D341Med (cell line): ENCODE results near the gene DOK6.
A peak's percentile ranks its signal among the peaks of the same experiment; 100 is the strongest.

Experiments
- DNase-seq: peaks from one replicate; pipeline ENCODE4 v3.0.0; 2012; ENCODE audit warnings: low spot score

DOK6 gene

GRCh38 chr18:69752737-69753380 is 352.2 kb downstream of the DOK6 start:
- DNase-seq, result no peak

- no peak for DNase-seq
Observed at GRCh38 chr18:69754108-69754507, 353.4 kb downstream of the DOK6 start.

- no peak for DNase-seq
Observed at GRCh38 chr18:69755041-69755440, 354.4 kb downstream of the DOK6 start.

- no peak for DNase-seq
Observed at GRCh38 chr18:69755856-69756496, 355.3 kb downstream of the DOK6 start.

GRCh38 chr18:69757733-69758132 is 357.0 kb downstream of the DOK6 start:
- DNase-seq, result no peak

GRCh38 chr18:69758458-69758857 is 357.8 kb downstream of the DOK6 start:
- DNase-seq, result no peak

GRCh38 chr18:69759046-69759445 is 358.4 kb downstream of the DOK6 start:
- DNase-seq, result no peak

GRCh38 chr18:69763002-69763401 is 362.3 kb downstream of the DOK6 start:
- no peak for DNase-seq

- no peak for DNase-seq
Observed at GRCh38 chr18:69763821-69764220, 363.1 kb downstream of the DOK6 start.

GRCh38 chr18:69770238-69770637 is 369.6 kb downstream of the DOK6 start:
- DNase-seq, result no peak

GRCh38 chr18:69774831-69775230 is 374.1 kb downstream of the DOK6 start:
- no peak for DNase-seq

GRCh38 chr18:69777248-69777647 is 376.6 kb downstream of the DOK6 start:
- DNase-seq, result no peak

GRCh38 chr18:69778680-69779079 is 378.0 kb downstream of the DOK6 start:
- no peak for DNase-seq

GRCh38 chr18:69780851-69781250 is 380.2 kb downstream of the DOK6 start:
- no peak for DNase-seq

- DNase-seq, result no peak
Observed at GRCh38 chr18:69784815-69785214, 384.1 kb downstream of the DOK6 start.

GRCh38 chr18:69785466-69785865 is 384.8 kb downstream of the DOK6 start:
- no peak for DNase-seq

- no peak for DNase-seq
Observed at GRCh38 chr18:69786427-69786826, 385.7 kb downstream of the DOK6 start.

GRCh38 chr18:69787825-69788547 is 387.3 kb downstream of the DOK6 start:
- DNase-seq, result no peak

GRCh38 chr18:69789794-69790193 is 389.1 kb downstream of the DOK6 start:
- no peak for DNase-seq

GRCh38 chr18:69790649-69791048 is 390.0 kb downstream of the DOK6 start:
- no peak for DNase-seq

GRCh38 chr18:69795791-69796190 is 395.1 kb downstream of the DOK6 start:
- peak; percentile 45 for DNase-seq

- no peak for DNase-seq
Observed at GRCh38 chr18:69804776-69805501, 404.3 kb downstream of the DOK6 start.

- DNase-seq, result no peak
Observed at GRCh38 chr18:69808399-69808798, 407.7 kb downstream of the DOK6 start.
